Natural killer cell (primary cell): Measurements from ENCODE around the gene MLC1. TPM values are rescaled to one million over a fixed set of nuclear protein-coding genes. Genes with fewer than 3 reads are reported as not detected.

Experiments used
- ATAC-seq, 3 donors: fragments of 150-1000 bp in 2 of 3; fragments of 200-7000 bp in 1 of 3; cut with Tn5 transposase; 1 replicate in 1 of 3; 2 replicates in 2 of 3; pipeline ENCODE4 v1.10.0; 2021; ENCODE audit warnings: mild to moderate bottlenecking in 2 of 3, moderate library complexity in 2 of 3
- DNase-seq, 2 donors: peaks; one replicate each; pipeline versions ENCODE4 v3.0.0 to v3.0.0-alpha.2; 2013 to 2021; ENCODE audit warnings: mixed read lengths in 1 of 2
- H3K27ac ChIP-seq: one replicate; pipeline ENCODE4 v1.5.1; 2013; ENCODE audit warnings: mild to moderate bottlenecking, low read length
- H3K27me3 ChIP-seq: one replicate; pipeline ENCODE4 v1.6.1; 2013; ENCODE audit warnings: low read length; ENCODE audit not compliant: control insufficient read depth, insufficient read depth
- H3K36me3 ChIP-seq: one replicate; pipeline ENCODE4 v1.6.1; 2013; ENCODE audit warnings: low read length; ENCODE audit not compliant: control insufficient read depth, insufficient read depth
- H3K4me1 ChIP-seq: one replicate; pipeline ENCODE4 v1.6.1; 2013; ENCODE audit warnings: low read length; ENCODE audit not compliant: control insufficient read depth, insufficient read depth
- H3K4me3 ChIP-seq: one replicate; pipeline ENCODE4 v1.5.1; 2013; ENCODE audit warnings: low read length
- H3K9me3 ChIP-seq: one replicate; pipeline ENCODE4 v1.6.1; 2013; ENCODE audit warnings: low read length; ENCODE audit not compliant: control insufficient read depth, insufficient read depth
- H3K27ac Mint-ChIP-seq, 2 donors: one replicate each; pipeline ENCODE4 v1.8.0; 2022; ENCODE audit warnings: mild to moderate bottlenecking in 2 of 2, mixed read lengths in 2 of 2, moderate library complexity in 1 of 2
- H3K27me3 Mint-ChIP-seq, 2 donors: one replicate each; pipeline ENCODE4 v1.8.0; 2022; ENCODE audit warnings: low read depth in 2 of 2, mixed read lengths in 2 of 2
- H3K36me3 Mint-ChIP-seq: one replicate; pipeline ENCODE4 v1.8.0; 2022; ENCODE audit warnings: mixed read lengths
- H3K4me1 Mint-ChIP-seq, 2 donors: one replicate each; pipeline ENCODE4 v1.8.0; 2022; ENCODE audit warnings: mixed read lengths in 2 of 2
- H3K4me3 Mint-ChIP-seq: one replicate; pipeline ENCODE4 v1.8.0; 2022; ENCODE audit warnings: mild to moderate bottlenecking, moderate library complexity, mixed read lengths
- H3K9me3 Mint-ChIP-seq, 2 donors: one replicate each; pipeline ENCODE4 v1.8.0; 2022; ENCODE audit warnings: mixed read lengths in 2 of 2
- WGBS: methylation state at CpG from one replicate; pipeline ENCODE4 v1.1.7; 2013; ENCODE audit warnings: missing lambda C conversion rate; ENCODE audit not compliant: insufficient coverage; 5-methylcytosine and 5-hydroxymethylcytosine counted together
- intact Hi-C: fragments of 100-400 bp; cut with micrococcal nuclease; formaldehyde crosslinking; loops from one replicate; pipeline ENCODE4 v1.14.2; 2022
- total RNA-seq, 4 donors: library from RNA; stranded (reverse); fragments of 120-200 nt in 1 of 4; gene quantifications; one replicate each; pipeline versions ENCODE4 v1.2.3 to v1.2.4, GENCODE V29; 2013 to 2022
- TF ChIP-seq, protein P1 (sequence below): fragments of 200-600 bp; IDR thresholded peaks from one replicate; pipeline ENCODE4 v1.8.0; 2022; ENCODE audit warnings: antibody characterized with exemption

The MLC1 gene
- total RNA-seq, 3 donors from 2014 or later (not counting 1 experiment from before 2014, with no cell fraction given): 67.7 to 96.1 (median 73.7) TPM

DNA sequence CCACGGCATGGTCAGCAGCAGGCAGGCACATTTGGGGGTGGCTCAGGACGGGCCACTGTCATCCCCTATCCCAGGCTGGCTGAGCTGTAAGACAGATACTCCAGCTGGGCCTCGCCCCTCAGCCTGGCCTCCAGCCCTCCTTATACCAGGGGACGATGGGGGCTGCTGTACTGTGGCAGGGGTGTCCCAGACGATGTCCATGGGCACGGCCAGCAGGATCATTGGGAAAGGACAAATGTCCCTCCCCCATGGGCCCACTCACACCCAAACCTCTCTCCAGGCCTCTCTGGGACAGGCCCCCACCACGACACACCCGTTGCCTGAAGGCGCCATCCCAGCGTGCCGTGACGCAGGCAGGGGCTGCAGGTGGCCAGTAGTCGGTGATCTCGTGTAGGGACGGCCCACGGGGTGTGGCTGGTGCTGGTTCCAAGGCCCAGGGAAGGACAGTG lies 71.1 kb downstream of the MLC1 start:
- H3K4me3 ChIP-seq: no peak overlapping the region
- intact Hi-C loops: no loop called here
- Mint-ChIP-seq H3K27me3 (peaks cover 9 to 28% of the 10 kb centered on the region in 2 donors), H3K36me3 (no peaks in the 10 kb centered on the region), H3K9me3 (no peaks in the 10 kb centered on the region), H3K4me3 (no peak overlapping the region), H3K27ac (no peak overlapping the region), H3K4me1 (peaks cover 11 to 31% of the 10 kb centered on the region in 2 donors)
- H3K27ac ChIP-seq: no peak overlapping the region
- H3K36me3 ChIP-seq: no peaks in the 10 kb centered on the region
- 76% methylated on average over 16 of the region's 16 CpGs for WGBS
- TF ChIP-seq, protein P1, sequence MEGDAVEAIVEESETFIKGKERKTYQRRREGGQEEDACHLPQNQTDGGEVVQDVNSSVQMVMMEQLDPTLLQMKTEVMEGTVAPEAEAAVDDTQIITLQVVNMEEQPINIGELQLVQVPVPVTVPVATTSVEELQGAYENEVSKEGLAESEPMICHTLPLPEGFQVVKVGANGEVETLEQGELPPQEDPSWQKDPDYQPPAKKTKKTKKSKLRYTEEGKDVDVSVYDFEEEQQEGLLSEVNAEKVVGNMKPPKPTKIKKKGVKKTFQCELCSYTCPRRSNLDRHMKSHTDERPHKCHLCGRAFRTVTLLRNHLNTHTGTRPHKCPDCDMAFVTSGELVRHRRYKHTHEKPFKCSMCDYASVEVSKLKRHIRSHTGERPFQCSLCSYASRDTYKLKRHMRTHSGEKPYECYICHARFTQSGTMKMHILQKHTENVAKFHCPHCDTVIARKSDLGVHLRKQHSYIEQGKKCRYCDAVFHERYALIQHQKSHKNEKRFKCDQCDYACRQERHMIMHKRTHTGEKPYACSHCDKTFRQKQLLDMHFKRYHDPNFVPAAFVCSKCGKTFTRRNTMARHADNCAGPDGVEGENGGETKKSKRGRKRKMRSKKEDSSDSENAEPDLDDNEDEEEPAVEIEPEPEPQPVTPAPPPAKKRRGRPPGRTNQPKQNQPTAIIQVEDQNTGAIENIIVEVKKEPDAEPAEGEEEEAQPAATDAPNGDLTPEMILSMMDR: no peak
- ATAC-seq (no peak), DNase-seq (no peak)
- peaks cover 55% of the 10 kb centered on the region for H3K4me1 ChIP-seq
- peaks cover 10% of the 10 kb centered on the region for H3K27me3 ChIP-seq
- no peaks in the 10 kb centered on the region for H3K9me3 ChIP-seq

DNA sequence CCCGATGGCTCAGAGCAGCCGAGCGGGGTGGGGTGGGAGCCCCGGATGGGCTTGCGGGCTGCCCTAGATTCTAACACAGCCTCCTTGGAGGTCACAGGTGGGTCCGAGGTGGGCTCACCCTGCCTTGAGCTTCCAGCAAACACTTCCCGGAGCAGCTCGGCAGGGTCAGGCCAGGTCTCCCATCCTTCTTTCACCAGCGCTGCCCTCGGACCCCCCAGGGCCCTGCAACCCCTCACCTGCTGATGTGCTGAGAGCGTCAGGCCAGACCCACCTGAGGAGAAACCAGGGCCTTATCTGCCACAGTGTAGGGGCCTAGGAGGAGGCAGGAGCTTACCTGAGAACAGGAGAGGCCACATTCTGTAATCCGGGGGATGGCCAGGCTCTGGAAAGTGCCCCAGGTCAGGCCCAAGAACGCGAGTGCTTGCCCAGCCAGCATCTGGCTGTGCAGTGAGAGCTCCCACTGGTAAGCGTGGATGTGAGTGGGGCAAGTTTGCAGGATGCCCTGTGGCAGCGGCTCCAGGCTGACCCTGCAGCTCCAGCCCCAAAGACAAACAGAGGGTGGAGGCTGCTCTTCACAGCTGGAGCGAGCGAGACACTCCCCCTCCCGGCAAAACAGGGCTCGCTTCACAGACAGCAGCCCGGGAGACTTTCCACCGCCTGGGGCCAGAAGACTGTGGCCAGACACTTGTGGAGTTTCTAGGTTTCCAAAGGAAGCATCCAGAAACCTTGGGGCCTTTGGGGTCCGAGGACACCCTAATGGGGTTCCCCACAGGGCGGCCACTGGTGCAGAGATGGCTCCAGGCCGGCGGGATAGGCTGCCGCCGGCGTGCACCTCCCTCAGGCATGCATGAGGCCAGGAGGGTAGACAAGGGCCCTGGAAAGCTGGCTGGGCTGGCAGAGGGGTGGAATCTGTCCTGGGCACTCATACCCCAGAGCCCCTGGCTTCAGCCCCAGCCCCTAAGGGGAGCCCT lies 72.7 kb downstream of the MLC1 start, which contains the start of gene IL17REL:
TSS of gene IL17REL (minus strand) at position 555 of the 971 bp plus-strand sequence. CDS start at position 436, 119 bp downstream.
- Mint-ChIP-seq H3K9me3 (no peaks in the 10 kb centered on the region), H3K27me3 (peaks cover 9 to 21% of the 10 kb centered on the region in 2 donors), H3K36me3 (no peaks in the 10 kb centered on the region), H3K4me1 (peaks cover 0 to 15% of the 10 kb centered on the region in 2 donors), H3K27ac (peak within 1 kb of the TSS in 1 of 2 donors; percentile 80), H3K4me3 (peak within 1 kb of the TSS; percentile 67)
- no peak within 1 kb of the TSS for H3K4me3 ChIP-seq
- peaks cover 44% of the 10 kb centered on the region for H3K4me1 ChIP-seq
- H3K9me3 ChIP-seq: no peaks in the 10 kb centered on the region
- intact Hi-C loops: no loop called here
- no peak within 1 kb of the TSS for H3K27ac ChIP-seq
- DNase-seq: no peak
- WGBS: 94% methylated on average over 29 of the region's 29 CpGs
- H3K36me3 ChIP-seq: no peaks in the 10 kb centered on the region
- peaks cover 10% of the 10 kb centered on the region for H3K27me3 ChIP-seq
- TF ChIP-seq, protein P1: no peak
- ATAC-seq: no peak

DNA sequence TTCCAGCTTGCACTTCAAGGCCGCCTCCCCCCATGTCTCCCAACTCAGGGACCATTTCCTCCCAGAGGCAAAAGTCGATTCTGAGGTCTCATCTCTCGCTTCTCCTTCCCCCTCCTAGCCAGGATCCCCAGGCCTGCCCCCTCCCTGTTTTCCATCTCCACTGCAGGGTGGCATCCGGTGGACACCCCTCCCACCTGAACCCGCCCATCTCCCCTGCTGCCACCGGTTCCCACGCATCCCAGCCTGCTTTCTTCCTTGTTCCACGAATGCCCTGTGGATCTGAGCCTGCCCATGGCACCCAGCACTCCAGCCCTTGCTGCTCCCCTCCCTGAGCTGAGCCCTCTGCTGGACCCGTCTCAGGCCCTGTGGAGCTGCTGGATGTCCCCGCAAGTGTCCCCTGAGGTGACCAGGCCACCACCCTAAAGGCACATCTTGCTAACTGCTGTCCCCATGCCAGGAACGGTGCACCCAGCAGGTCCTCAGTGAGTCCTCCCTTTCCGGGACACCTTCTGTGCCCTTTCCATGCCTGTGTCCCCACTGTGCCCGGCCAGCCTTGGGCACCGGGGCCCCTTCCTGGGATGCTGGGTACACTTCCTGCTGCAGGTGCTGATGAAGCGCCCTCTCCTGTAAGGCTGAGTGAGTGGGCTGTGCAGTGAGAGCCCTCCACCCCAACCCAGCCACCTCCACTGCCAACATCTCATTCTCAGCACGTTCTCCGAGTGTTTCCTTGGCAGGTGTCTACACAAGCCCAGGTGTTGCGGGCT lies 73.6 kb downstream of the MLC1 start:
- intact Hi-C loops: no loop called here
- peaks cover 35% of the 10 kb centered on the region for H3K4me1 ChIP-seq
- ATAC-seq (no peak), DNase-seq (no peak)
- Mint-ChIP-seq H3K4me3 (peak overlapping the region; percentile 67), H3K4me1 (peaks cover 0 to 13% of the 10 kb centered on the region in 2 donors), H3K27me3 (peaks cover 9 to 20% of the 10 kb centered on the region in 2 donors), H3K9me3 (no peaks in the 10 kb centered on the region), H3K27ac (peak overlapping the region in 1 of 2 donors; percentile 80), H3K36me3 (no peaks in the 10 kb centered on the region)
- no peaks in the 10 kb centered on the region for H3K9me3 ChIP-seq
- TF ChIP-seq, protein P1: no peak
- peaks cover 10% of the 10 kb centered on the region for H3K27me3 ChIP-seq
- no peak overlapping the region for H3K27ac ChIP-seq
- H3K4me3 ChIP-seq: no peak overlapping the region
- H3K36me3 ChIP-seq: no peaks in the 10 kb centered on the region
- 65% methylated on average over 18 of the region's 18 CpGs for WGBS
